ENCODE results near the gene PAPPA. TPM values are rescaled to one million over a fixed set of nuclear protein-coding genes. Genes with fewer than 3 reads are reported as not detected.

Gene PAPPA
- total and polyA plus RNA-seq, 9 of the 15 experiments (the other 6 are each of a cell fraction or from before 2014, with no cell fraction given) = 0.06 to 0.18 (median 0.11) TPM

- TF ChIP-seq ZFX (CRISPR knock-in tag; IDR thresholded peaks at IDR 0.05) (no peak), RAD51 (IDR thresholded peaks at IDR 0.05; ENCODE audit: borderline replicate concordance, low read depth) (no peak), SMAD2 (IDR thresholded peaks at IDR 0.05; ENCODE audit: low read depth, low read length) (no peak), MECOM (CRISPR knock-in tag; IDR thresholded peaks at IDR 0.05) (peak; percentile 99), PYGO2 (tag; IDR thresholded peaks at IDR 0.05) (0 out of 2 replicates have a peak, but pooled peaks have one; percentile 8)
These were observed 241.5 kb downstream of the PAPPA start (continued) for GRCh38 chr9:116394894-116395698.

GRCh38 chr9:116395699-116396037 lies 242.1 kb downstream of the PAPPA start:
- no peaks in the 10 kb centered on the region for H3K79me2 ChIP-seq (ENCODE audit: control insufficient read depth, insufficient read depth, low read length)
- peak overlapping the region; percentile 70; the same call in 2 of the 3 replicates for H3K27ac ChIP-seq (ENCODE audit: extremely low read depth, low read depth, low read length)
- ATAC-seq (no peak), DNase-seq (ENCODE audit: extremely low read depth in 1 of 4, low spot score in 3 of 4) (no peak), FAIRE-seq (no peak)
- ChIA-PET POLR2A (interaction anchor here (0.6 to 1.6 kb wide), 13 partner anchors 9 to 95 kb away, joined by 3 to 8 read pairs (median 4); no protein-coding TSS in a partner anchor), CTCF (ENCODE audit: low intra/inter-chr PET ratio) (no interaction called here)
- peak overlapping the region; percentile 45 for H3K4me2 ChIP-seq (ENCODE audit: insufficient read depth, low read length)
- WGBS (ENCODE audit: insufficient coverage, low coverage, missing lambda C conversion rate) = 11% methylated on average over 3 of the region's 3 CpGs
- H3K27me3 ChIP-seq (ENCODE audit: control insufficient read depth in 2 of 2, insufficient read depth in 2 of 2, low read length in 2 of 2) = no peaks in the 10 kb centered on the region
- no peaks in the 10 kb centered on the region for H3K9me3 ChIP-seq (replicated peaks; ENCODE audit: control insufficient read depth, insufficient read depth, low read depth, low read length)
- H3K4me1 ChIP-seq (replicated peaks in 1 of 2; ENCODE audit: control insufficient read depth in 2 of 2, insufficient read depth in 2 of 2, low read length in 2 of 2) = peaks cover 5 to 37% of the 10 kb centered on the region in 2 experiments; a peak in 4 of 5 replicates
- H3K9ac ChIP-seq (ENCODE audit: insufficient read depth in 1 of 2, low read depth in 2 of 2, low read length in 2 of 2) = peak overlapping the region in 1 of 2 experiments; percentile 53; a peak in 1 of 4 replicates
- no peaks in the 10 kb centered on the region for H4K20me1 ChIP-seq (replicated peaks; ENCODE audit: control insufficient read depth, insufficient read depth, low read length)
- H3K36me3 ChIP-seq (ENCODE audit: control insufficient read depth, insufficient read depth, low read length) = no peaks in the 10 kb centered on the region
- in situ Hi-C loops (cut with MboI) = no loop called here
- H3K9me1 ChIP-seq (ENCODE audit: control insufficient read depth, insufficient read depth, low read length) = no peaks in the 10 kb centered on the region
- BruUV-seq (replicated peaks) = no TSS peak
- no peak overlapping the region for H3K4me3 ChIP-seq
- H2AFZ ChIP-seq (ENCODE audit: low read depth, low read length) = peak overlapping the region; percentile 37
- intact Hi-C loops (cut with micrococcal nuclease) = loop anchor here (5.0 kb wide), 1 partner anchor 42 kb away; no protein-coding TSS in a partner anchor
- 0 out of 2 replicates have a peak, but pooled peaks have one; percentile 3 for TF ChIP-seq TOE1 (IDR thresholded peaks at IDR 0.05; ENCODE audit: borderline replicate concordance)
- no peak for TF ChIP-seq TOE1 (CRISPR knock-in tag; IDR thresholded peaks at IDR 0.05; ENCODE audit: borderline replicate concordance, low read depth)
- no peak for TF ChIP-seq NR2C2 (CRISPR knock-in tag; IDR thresholded peaks at IDR 0.05)
- 0 out of 2 replicates have a peak, but pooled peaks have one; percentile 33 for TF ChIP-seq NR2C2 (tag; IDR thresholded peaks at IDR 0.05)
- 0 out of 2 replicates have a peak, but pooled peaks have one; percentile 9 for TF ChIP-seq ELK3 (CRISPR knock-in tag; IDR thresholded peaks at IDR 0.05)
- 0 out of 2 replicates have a peak, but pooled peaks have one; percentile 47 for TF ChIP-seq NFATC3 (IDR thresholded peaks at IDR 0.05)
- peak; percentile 17 for TF ChIP-seq RBBP5 (IDR thresholded peaks at IDR 0.05; ENCODE audit: borderline replicate concordance, insufficient read depth, low read length, poor library complexity, severe bottlenecking)
- 0 out of 4 replicates have a peak, but pooled peaks of 1 of the 2 experiments have one; percentile 23 for TF ChIP-seq TEAD1 (CRISPR knock-in tag; IDR thresholded peaks at IDR 0.05)
- 0 out of 2 replicates have a peak, but pooled peaks have one; percentile 42 for TF ChIP-seq CREB3L1 (IDR thresholded peaks at IDR 0.05; ENCODE audit: borderline replicate concordance, low read depth)
- no peak for TF ChIP-seq PTTG1 (tag; IDR thresholded peaks at IDR 0.05; ENCODE audit: low read depth)
- peak; percentile 39; the same call in 1 of the 2 replicates for TF ChIP-seq L3MBTL2 (IDR thresholded peaks at IDR 0.05)
- 0 out of 2 replicates have a peak, but pooled peaks have one; percentile 0 for TF ChIP-seq FOXM1 (IDR thresholded peaks at IDR 0.05; ENCODE audit: low read depth)
- no peak for TF ChIP-seq FOXM1 (CRISPR knock-in tag; IDR thresholded peaks at IDR 0.05; ENCODE audit: low read depth)
- no peak for TF ChIP-seq YBX1 (IDR thresholded peaks at IDR 0.05)
